IMR-90 (cell line): Measurements from ENCODE around the gene CCDC136.

Source experiments
- BHLHE40 ChIP-seq: fragments of 150-350 bp; IDR thresholded peaks from 2 replicates; pipeline ENCODE4 v1.6.1; 2016; ENCODE audit warnings: mild to moderate bottlenecking, low read depth, low read length
- CEBPB ChIP-seq: IDR thresholded peaks from 2 replicates; pipeline ENCODE4 v1.6.1; 2012; ENCODE audit warnings: low read depth, low read length, improper control_type of control experiment
- CHD1 ChIP-seq: IDR thresholded peaks from 2 replicates; pipeline ENCODE4 v1.6.1; 2012; ENCODE audit warnings: low read depth, low read length, improper control_type of control experiment
- CTCF ChIP-seq: conservative IDR thresholded peaks from 2 replicates; pipeline ENCODE4 v1.5.1; 2012; ENCODE audit warnings: mild to moderate bottlenecking, low read depth, low read length, improper control_type of control experiment
- FOS ChIP-seq: fragments of 150-350 bp; IDR thresholded peaks from 2 replicates; pipeline ENCODE4 v1.6.1; 2016; ENCODE audit warnings: low read depth, low read length
- MXI1 ChIP-seq: IDR thresholded peaks from 2 replicates; pipeline ENCODE4 v1.6.1; 2012; ENCODE audit warnings: low read depth, mild to moderate bottlenecking, low read length, moderate library complexity, borderline replicate concordance
- NFE2L2 ChIP-seq: fragments of 150-350 bp; IDR thresholded peaks from 2 replicates; pipeline ENCODE4 v1.6.1; 2016; ENCODE audit warnings: low read depth, mild to moderate bottlenecking, low read length
- POLR2A ChIP-seq: IDR thresholded peaks from 2 replicates; pipeline ENCODE4 v1.6.1; 2012; ENCODE audit warnings: mild to moderate bottlenecking, low read depth, low read length
- RAD21 ChIP-seq: IDR thresholded peaks from 2 replicates; pipeline ENCODE4 v1.6.1; 2012; ENCODE audit warnings: low read length, improper control_type of control experiment
- SMC3 ChIP-seq: fragments of 150-350 bp; IDR thresholded peaks from 2 replicates; pipeline ENCODE4 v1.6.1; 2016; ENCODE audit warnings: low read depth, mild to moderate bottlenecking, antibody characterized with exemption, low read length, moderate library complexity
- TF ChIP-seq, protein P1 (sequence below): fragments of 150-350 bp; IDR thresholded peaks from 2 replicates; pipeline ENCODE4 v1.6.1; 2017; ENCODE audit warnings: mild to moderate bottlenecking, antibody characterized with exemption, low read length, low read depth

DNA sequence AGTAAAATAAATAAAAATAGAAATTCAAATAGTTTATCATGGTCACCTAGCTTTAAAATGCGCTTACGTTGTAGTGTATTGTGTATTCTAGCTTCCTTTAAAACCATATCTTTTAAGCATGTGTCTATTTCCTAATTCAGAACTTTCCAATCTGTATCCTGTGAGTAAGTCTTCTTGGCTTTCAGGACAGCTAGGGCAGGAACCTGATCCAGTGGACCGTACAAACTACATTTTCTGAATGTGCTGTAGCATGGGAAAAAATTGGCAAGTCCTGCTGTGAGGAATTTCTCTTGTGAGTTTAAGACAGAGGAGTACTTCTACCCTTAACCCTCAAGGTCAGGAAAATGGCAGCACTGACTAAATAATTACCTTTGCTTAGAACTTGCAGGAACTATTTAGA is 28.2 kb upstream of the CCDC136 start:
- TF ChIP-seq POLR2A (no peak), CTCF (no peak), FOS (no peak), MXI1 (no peak), NFE2L2 (no peak), SMC3 (no peak), CEBPB (no peak), RAD21 (no peak), BHLHE40 (no peak), CHD1 (no peak)
- TF ChIP-seq, protein P1, sequence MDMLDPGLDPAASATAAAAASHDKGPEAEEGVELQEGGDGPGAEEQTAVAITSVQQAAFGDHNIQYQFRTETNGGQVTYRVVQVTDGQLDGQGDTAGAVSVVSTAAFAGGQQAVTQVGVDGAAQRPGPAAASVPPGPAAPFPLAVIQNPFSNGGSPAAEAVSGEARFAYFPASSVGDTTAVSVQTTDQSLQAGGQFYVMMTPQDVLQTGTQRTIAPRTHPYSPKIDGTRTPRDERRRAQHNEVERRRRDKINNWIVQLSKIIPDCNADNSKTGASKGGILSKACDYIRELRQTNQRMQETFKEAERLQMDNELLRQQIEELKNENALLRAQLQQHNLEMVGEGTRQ, result no peak
